ENCODE measurements around the gene HNF1B.

HNF1B gene

DNA sequence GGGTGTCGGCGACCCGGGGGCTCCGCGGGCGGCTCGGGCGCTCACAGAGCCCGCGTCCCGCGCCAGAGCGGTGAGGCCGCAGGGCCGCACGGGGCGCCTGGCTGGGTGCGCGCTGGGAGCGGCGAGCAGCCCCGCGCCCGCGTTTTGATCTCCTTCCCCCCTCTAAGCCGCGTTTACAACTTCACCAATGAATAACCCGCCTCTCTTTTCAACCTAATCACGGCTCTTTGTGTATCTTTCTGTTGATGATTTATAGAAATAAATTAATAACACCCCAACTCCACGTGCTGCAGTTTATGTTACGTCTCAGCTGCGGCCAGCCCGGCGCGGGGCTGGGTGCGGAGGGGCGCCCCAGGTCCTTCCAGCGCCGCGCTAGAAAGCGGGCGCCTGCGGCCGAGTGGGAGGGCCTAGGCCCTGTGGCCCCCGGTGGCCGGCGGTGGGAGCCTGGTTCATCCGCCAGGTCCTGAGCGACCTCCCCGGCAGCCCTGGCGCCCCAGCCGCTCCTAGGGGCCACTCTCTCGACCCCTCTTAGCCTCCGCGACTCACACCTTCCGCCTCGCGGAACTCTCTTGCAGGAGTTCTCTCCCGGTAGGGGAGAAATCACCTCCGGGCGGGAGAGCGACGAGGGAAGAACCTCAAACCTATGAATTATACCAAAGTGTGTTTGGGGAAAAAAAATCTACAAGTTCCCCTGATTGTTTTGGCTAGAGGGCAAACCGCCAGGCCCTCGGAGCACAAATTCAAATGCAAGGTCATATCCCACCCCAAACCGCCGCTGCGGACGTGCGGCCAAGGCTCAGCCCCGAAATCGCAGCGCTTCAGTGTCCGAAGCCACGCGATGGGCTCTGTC, 1.9 kb downstream of the HNF1B start:
- no peak overlapping the region for H3K4me3 ChIP-seq (ENCODE audit: low read depth, low read length)
- no peak for TF ChIP-seq CTCF (IDR thresholded peaks at IDR 0.05; ENCODE audit: low read depth, low read length)

- no peak for TF ChIP-seq CTCF (IDR thresholded peaks at IDR 0.05; ENCODE audit: low read depth, low read length)
These were observed 2.6 kb downstream of the HNF1B start for GRCh38 chr17:37742116-37742761.

GRCh38 chr17:37741341-37742115, 3.3 kb downstream of the HNF1B start:
- peak overlapping the region; percentile 58 for H3K4me3 ChIP-seq (ENCODE audit: low read depth, low read length)
- TF ChIP-seq CTCF (IDR thresholded peaks at IDR 0.05; ENCODE audit: low read depth, low read length) = no peak

More at GRCh38 chr17:37742116-37742761, 2.6 kb downstream of the HNF1B start:
- peak overlapping the region; percentile 58 for H3K4me3 ChIP-seq (ENCODE audit: low read depth, low read length)

DNA sequence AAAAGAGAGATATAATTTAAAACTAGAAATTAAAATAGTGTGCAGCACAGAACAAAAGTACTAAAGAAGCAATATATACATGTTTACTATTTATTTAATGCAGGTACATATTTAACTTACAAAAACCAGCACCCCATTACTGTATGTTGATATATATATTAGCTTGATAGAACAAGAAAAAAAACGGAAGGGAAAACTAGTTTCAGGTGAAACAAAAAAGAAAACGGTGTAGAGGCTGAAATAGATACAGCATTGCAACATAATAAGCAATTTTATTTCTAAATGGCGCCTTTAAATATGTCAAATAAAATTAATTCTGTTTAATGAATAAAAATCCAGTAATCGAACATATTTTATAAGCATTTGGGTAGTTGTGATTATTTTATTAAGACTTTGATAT, 3.9 kb downstream of the HNF1B start:
- H3K4me3 ChIP-seq (ENCODE audit: low read depth, low read length) = no peak overlapping the region

GRCh38 chr17:37737971-37738370, 6.9 kb downstream of the HNF1B start:
- TF ChIP-seq CTCF (IDR thresholded peaks at IDR 0.05; ENCODE audit: low read depth, low read length) = no peak
- H3K4me3 ChIP-seq (ENCODE audit: low read depth, low read length) = no peak overlapping the region

More for the DNA sequence above, 3.9 kb downstream of the HNF1B start:
- TF ChIP-seq CTCF (IDR thresholded peaks at IDR 0.05; ENCODE audit: low read depth, low read length) = no peak

GRCh38 chr17:37737081-37737480, 7.8 kb downstream of the HNF1B start:
- H3K4me3 ChIP-seq (ENCODE audit: low read depth, low read length) = no peak overlapping the region
- TF ChIP-seq CTCF (IDR thresholded peaks at IDR 0.05; ENCODE audit: low read depth, low read length) = no peak

Measured in WI38 (cell line).